ENCODE results near the gene HUS1. TPM values are rescaled to one million over a fixed set of nuclear protein-coding genes. Genes with fewer than 3 reads are reported as not detected.
"Not testable (repeated sequence)": the region's sequence is repeated elsewhere in the genome, so short reads cannot be mapped to it uniquely, and the experiment has no call there.

The HUS1 gene
- total RNA-seq, result 21.1 TPM

DNA sequence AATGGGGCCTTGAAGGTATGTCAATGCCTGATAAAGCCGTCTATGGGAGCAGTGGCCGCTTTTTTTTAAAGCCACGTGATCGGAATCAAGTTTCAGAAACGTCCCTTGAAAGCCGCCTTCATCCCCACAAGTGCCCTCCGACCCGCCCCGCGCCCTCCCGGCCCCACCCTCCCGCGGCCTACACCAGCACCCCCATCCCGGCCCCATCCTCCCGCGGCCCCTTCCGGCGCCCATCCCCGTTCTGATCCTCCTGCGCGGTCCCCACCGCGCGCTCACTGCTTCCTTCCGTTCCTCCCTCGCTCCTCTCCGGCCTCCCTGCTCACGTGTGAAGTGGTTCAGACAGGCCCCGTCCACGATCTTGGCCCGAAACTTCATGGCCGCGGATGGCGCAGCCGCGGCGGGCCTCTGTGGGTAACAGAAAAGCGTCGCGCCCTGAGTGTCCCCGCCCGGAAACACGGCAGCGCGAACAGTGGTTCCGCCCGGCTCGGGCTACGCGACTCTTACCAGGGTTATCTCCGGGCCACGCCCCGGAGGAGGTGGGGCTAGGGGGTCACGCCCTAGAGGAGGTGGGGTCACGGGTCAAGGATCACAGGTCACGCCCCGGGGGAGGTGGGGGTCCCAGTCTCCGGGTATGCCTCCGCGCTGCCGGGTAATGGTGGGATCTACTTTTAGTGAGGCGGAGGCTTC is at the start of gene HUS1:
Gene HUS1, minus strand, starts transcription at position 471 of the 687 bp plus-strand sequence. Its CDS starts 96 bp downstream, at position 375.
- DNase-seq, result peak; percentile 87

DNA sequence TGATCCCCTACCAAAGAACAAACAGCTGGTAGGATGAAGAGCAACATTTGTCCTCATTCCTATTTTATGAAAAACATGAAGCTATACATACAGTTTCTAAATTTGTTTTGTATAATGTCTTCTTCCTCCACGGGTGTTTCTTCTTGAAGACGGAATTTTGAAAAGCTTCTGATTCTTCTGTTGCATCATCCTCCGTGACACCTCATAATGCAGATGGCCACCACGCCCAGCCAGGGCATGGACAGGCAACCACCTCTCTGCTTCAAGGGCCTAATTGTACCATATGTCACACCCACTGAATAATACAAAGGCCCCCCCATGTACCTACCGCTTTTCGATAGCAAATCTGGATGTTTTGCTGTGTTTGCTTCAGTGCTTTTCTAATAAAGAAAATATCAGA is 49.5 kb upstream of the HUS1 start, which contains the start of gene SUN3:
Gene SUN3, minus strand, starts transcription at position 170 of the 400 bp plus-strand sequence. Its CDS starts 169 bp downstream, at position 1.
- no peak for DNase-seq

DNA sequence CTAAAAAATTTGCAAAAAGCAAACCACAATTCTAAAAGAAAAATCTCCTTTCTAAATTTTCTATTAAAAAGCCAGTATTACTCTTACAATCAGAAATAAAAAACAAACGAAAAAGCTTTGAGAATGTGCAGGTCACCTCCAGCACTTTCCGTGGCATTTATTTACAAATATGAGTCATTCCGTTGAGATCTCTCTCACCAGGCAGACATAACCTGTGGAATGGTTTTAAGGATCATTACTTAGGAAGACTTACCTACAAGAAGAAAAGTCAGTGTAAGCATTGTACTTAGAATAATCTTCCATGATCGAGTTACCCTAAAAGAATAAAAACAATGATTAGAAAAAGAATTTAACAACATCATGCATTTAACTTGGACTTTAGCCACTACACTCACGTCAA is 46.2 kb upstream of the HUS1 start:
- DNase-seq, result no peak

DNA sequence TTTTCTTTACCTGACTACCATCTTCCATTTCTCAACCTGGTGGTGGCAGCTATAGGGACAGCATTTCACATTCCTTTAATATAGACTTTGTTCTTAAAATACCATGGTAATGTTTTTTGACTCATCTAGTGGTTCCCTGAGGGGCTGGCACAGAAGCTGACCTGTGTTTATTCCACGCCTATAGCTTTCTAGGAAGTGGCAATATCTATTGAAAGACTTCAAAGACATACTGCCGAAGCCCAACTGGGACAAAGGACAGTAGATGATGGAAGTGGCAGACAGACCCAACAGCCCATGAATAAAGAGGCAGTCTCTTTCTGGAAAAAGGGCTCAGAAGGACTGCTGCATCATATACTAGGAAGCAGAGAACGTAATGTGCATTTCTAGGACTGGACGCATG is 38.3 kb upstream of the HUS1 start:
- no peak for DNase-seq

DNA sequence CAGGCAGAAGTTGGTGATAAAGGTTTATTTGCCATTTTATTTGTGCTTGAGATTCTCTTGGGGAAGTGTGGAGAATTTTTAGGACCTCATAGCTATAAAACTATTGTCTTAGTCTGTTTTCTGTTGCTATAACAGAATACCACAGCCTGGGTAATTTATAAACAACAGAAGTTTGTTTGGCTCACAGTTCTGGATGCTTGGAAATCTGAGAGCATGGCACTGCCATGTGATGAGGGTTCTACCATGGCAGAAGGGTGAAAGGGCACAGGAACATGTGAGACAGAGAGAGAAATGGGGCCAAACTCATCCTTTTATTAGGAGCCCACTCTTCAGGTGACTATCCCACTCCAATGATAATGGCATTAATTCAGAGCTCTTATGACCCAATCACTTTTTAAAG is 37.2 kb upstream of the HUS1 start:
- no peak for DNase-seq

DNA sequence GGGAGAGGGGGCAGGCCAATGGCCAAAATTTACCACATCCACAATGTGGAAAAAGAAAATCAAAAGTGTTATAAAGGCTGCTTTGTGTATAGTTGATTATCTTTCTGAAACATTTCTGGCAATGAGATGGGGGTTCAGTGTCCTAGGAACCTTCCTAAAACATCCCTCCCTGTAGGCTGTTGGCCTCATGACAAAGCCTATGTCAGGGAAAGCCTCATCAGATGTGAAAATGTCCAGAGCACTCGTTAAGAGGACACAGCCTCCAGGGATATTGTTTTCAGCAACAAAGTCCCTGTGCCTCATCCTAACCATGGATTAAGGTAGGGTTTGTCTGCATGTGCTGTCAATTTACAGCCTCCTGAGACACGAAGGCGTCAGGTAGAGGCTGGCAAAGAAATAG is 32.5 kb upstream of the HUS1 start:
- DNase-seq, result no peak

DNA sequence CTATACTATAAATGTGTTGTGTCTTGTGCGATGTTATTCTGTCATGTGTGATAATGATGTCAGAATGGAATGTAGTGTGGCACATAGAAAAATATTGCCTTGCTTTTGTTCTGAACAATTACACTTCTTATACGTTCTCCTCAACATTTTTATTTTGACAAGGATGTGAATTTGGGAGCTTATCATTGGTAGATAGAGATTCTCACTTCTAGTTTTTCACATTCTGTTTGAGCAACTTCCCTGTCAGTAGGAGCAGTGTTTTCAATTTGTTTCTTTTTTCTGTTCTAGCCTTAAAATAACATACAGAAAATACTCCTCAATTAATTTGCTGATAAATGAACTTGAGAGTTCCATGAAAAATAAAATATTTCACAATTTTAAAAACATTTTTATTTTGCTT is 31.9 kb upstream of the HUS1 start:
- no peak for DNase-seq

DNA sequence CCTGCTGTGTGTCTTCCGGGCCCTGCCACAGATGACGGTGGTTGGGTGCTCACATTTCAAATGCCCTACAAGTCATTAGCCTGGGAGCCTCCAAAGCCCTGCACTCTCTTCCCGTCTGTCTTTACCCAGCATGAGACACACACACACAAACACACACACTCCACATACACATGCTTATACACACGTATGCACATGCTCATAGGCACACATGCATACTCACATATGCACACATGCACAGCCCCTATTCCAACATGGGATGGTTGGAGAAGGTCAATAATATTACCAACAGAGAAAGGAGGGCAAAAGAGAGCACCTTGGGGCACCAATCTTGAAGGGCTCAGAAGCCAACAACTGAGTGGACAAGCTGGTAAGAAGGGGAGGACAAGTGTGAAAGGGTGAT is 30.5 kb upstream of the HUS1 start:
- no peak for DNase-seq

DNA sequence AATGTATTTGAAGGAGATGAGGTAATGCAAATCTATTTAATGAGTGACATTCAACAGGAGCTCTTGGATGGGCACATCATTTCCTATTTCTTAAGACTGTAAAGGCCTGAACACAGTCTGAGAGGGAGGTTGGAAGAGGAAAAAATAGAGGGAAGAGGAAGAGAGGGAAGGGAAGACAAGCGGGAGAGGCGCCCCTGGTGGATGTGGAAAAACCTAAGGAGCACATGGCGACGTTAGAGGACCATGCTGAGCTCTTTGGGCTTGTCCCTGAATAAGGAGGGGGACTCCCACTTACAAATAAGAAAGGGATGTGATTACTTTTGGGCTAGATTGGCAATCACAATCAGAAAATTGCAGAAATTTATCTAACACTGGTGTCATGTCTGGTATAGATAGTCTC is 29.8 kb upstream of the HUS1 start:
- DNase-seq, result no peak

DNA sequence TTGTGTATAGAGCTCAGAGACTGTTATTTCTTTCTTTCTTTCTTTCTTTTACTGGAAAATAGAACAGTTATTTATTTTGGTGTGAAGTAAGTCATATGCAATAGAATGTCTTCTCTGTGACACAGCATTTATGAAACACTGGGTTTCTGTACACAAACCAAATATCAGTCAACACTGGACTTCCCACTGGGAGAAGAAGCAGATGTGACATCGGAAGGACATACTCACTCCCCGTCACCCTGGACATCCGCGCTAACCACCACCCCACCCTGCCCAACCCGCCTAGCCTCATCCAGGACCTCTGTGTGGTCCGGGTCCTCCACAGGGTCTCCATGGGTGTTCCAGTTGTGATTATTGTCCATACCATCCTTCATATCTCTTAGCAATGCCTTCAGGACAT is 27.5 kb upstream of the HUS1 start:
- no peak for DNase-seq

DNA sequence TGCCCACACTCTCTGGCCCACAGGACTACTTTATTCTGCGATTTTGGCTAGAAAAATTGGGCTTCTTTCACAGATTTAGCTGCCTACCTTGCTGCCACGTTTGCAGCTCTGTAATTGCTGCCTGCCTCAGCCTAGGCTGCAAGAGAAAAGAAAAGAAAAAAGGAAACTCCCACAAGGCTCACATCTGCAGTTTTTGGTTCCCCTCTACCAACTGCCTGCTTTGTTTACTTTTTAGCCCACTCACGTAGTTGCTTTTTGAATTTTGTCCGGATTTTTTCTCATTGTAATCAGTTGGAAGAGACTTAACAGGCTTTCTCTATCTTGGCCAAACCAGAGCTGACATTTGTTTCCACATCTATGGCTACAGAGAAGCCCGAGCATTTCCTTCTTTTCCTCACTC is 25.2 kb upstream of the HUS1 start:
- no peak for DNase-seq

DNA sequence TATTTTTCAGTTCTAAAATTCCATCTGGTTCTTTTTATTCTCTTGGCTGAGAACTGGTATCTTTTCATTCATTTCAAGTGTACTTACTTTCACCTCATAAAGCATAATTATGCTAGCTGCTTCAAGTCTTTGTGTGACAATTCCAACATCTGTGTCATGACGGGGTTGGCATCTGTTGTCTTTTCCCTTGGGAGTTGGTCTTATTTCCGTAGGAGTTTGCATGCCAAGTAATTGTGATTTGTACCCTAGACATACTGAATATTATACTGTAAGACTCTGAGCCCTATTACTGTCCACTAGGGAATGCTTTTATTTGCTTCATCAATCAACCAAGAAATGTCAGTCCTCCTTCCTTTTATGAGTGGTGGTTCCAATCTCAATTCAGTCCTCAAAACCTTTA is 24.6 kb upstream of the HUS1 start:
- no peak for DNase-seq

DNA sequence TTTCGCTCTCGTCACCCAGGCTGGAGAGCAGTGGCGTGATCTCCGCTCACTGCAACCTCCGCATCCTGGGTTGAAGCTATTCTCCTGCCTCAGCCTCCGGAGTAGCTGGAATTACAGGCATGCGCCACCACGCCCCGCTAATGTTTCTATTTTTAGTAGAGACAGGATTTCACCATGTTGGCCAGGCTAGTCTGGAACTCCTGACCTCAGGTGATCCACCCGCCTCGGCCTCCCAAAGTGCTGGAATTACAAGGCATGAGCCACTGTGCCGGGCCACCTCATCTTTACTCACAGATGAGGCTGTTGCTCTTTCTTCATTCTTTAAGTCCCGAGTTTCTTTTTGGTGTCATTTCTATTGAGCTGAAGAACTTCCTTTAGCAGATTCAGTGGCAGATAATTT is 20.7 kb upstream of the HUS1 start:
- DNase-seq, result not testable (repeated sequence)

DNA sequence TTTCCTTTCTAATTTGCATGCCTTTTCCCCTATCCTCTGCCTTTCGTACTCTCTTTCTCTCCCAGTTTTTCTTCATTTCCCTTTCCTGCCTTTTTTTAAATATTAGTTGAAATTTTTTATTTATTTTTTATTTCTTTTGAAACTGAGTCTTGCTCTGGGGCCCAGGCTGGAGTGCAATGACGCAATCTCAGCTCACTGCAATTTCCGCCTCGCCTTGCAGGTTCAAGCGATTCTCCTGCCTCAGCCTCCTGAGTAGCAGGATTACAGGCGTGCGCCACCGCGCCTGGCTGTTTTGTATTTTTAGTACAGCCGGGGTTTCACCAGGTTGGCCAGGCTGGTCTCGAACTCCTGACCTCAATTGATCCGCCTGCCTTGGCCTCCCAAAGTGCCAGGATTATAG is 20.0 kb upstream of the HUS1 start:
- no peak for DNase-seq

DNA sequence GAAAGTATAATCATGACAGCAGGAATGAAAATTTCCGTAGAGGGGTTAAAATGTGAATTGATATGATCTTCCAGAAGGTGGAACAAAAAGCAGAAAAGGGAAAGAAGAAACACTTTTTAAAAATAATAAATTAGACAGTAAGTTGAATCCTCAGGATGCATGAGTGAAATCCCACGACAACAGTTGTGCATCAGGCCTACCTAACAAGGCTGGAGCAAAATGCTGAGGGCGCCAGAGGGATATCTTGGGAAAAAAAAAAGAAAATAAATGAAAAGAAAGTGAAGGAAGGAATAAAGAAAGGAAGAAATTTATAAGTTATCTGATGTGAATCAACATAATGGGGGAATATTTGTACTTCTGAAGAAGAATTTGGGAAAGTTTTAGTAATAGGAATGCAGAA is 13.0 kb upstream of the HUS1 start:
- no peak for DNase-seq

DNA sequence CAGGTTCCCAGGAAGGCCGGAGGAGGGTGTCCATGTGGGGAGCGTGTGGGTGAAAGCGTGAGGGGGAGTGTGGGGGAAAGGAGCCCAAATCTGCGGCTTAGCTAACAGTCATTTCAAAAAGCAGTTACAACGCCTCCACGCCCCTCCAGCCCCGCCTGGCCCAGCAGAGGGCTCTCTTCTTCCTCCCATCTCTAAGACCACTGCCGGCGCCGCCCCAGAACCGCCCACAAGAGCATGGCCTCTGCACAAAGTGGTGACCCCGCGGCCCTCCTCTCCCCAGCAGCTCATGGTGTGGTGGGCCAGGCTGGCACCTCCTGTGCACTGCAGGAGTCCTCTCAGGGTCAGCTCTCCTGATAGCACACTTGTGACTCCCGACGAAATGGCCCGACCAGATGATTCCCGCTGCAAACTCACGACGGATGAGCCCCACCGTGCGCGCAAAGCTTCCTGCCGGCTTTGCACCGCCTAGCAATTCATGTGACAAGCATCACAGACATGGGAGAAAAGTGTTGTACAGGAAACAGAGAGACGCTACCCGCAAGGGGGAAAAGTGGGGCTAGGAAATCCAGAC is 12.4 kb upstream of the HUS1 start:
- peak; percentile 28 for DNase-seq

DNA sequence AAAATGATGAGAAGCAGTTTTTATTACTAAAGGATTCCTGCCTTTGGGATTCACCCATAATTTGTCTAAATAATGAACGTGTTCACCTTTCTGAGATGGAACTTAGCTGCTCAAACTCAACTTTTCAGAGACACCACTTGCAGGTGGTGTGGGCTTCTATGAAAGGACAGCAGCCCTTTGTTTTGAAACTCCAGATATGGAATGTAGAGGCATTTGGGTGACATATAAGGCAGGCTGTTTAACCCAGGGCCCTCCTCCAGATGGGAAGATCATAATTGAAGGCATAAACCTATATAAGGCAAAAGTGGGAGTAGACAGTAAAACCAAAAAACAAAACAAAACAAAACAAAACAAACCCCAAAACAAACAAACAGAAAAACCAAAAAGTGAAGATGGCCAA is 11.9 kb upstream of the HUS1 start:
- no peak for DNase-seq

DNA sequence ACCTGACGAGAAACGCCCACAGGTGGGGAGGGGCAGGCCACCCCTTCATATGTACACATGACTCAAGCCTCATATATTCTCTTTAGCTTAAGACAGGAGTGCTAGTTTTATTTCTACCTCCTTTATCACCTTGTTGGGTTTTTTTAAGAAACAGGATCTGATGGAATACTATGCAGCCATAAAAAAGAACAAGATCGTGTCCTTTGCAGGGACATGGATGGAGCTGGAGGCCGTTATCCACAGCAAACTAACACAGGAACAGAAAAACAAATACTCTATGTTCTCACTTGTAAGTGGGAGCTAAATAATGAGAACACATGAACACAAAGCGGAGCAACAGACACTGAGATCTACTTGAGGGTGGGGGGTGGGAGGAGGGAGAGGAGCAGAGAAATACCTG is 11.2 kb upstream of the HUS1 start:
- no peak for DNase-seq

DNA sequence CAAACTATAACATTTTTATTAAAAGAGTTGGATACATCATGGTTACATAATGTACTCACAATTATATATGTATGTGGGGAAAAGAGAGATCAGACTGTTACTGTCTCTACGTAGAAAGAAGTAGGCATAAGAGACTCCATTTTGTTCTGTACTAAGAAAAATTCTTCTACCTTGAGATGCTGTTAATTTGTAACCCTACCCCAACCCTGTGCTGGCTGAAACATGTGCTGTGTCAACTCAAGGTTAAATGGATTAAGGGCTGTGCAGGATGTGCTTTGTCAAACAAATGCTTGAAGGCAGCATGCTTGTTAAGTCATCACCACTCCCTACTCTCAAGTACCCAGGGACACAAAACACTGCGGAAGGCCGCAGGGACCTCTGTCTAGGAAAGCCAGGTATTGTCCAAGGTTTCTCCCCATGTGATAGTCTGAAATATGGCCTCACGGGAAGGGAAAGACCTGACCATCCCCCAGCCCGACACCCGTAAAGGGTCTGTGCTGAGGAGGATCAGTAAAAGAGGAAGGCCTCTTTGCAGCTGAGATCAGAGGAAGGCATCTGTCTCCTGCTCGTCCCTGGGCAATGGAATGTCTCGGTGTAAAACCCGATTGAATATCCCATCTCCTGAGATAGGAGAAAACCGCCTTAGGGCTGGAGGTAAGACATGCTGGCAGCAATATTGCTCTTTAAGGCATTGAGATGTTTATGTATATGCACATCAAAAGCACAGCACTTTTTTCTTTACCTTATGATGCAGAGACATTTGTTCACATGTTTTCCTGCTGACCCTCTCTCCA is 10.4 kb upstream of the HUS1 start:
- not testable (repeated sequence) for DNase-seq

DNA sequence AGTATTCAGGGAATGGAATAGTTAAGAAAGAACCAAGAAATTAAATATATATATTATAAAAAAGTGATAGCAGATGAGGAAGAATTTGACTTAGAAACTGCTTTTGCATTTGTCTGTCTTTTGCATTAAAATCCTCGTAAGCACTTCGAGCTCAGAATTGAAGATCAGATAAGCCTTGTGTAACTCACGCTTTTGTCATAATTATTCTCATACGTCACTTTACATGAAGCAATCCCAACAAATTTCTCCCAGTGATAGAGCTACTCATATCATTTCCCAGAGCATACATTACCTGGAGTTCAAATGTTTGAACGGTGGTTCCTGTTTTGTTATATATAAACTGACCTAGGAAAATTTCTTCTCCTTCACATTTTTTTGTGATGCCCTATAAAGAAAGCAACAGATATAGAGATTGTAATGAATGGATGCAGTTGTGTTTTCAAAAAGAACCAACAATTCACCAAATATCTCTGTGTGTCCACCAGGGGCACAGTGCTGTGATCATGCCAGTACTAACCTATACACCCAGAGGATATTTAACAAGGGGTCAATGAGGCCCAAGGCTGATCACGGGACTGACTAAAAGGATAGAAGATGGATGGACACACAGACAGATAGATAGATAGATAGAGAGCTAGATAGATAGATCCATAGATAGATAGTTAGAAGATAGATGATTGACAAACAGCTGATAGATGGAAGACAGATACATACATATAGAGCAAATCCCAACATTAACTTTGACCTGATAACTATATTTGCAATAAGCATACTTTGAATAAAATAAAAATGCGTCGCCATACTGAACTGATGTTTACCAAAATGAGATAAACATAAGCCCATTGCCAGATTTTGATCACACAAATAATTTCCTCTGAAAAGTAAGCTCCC is 9.3 kb upstream of the HUS1 start:
- no peak for DNase-seq

DNA sequence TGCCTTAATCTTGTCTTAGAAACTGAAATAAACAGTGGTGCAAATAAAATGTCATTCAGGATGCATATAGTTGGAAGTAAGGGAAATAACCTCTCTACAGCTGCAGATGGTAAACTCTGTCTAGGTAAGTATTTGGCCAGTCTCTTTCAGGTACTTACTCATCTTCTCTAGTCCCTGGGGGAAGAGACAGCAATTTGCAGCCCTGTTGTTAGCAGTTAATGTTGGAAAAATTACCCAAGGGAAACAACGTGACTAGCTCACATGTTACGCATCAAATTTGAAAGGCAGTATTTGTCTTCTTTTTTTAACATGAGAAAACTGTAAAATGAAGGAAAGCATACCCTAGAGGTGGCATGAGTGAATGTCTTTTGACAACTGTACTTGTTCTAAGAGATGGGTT is 3.2 kb upstream of the HUS1 start:
- no peak for DNase-seq

DNA sequence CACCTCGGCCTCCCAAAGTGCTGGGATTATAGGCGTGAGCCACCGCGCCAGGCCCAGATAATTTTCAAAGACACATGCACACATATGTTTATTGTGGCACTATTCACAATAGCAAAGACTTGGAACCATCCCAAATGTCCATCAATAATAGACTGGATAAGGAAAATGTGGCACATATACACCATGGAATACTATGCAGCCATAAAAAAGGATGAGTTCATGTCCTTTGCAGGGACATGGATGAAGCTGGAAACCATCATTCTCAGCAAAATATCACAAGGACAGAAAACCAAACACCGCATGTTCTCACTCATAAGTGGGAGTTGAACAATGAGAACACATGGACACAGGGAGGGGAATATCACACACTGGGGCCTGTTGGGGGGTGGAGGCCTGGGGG is 1.2 kb upstream of the HUS1 start:
- not testable (repeated sequence) for DNase-seq

DNA sequence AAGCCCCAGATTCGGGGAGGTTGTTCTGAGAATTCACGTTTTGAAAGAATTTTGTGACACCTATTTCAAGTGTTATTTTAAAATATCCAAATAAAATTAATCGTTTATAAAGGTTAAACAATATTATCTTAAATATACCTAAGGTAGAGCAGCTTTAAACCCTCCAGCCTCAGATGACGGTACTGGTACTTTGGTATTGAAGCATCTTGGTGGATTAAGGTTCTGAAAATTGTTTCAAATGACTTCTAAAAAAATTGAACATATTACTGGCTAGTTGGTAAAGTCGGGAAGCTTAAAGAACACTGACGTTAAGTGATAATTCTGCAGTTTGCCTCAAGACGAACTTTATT is 392 bp upstream of the HUS1 start:
- DNase-seq, result no peak

Measured in occipital lobe (tissue), 2 donors.